ENCODE results near the gene FLNB. TPM values are rescaled to one million over a fixed set of nuclear protein-coding genes. Genes with fewer than 3 reads are reported as not detected.

The FLNB gene
- total RNA-seq, 1 donor: 274 TPM

DNA sequence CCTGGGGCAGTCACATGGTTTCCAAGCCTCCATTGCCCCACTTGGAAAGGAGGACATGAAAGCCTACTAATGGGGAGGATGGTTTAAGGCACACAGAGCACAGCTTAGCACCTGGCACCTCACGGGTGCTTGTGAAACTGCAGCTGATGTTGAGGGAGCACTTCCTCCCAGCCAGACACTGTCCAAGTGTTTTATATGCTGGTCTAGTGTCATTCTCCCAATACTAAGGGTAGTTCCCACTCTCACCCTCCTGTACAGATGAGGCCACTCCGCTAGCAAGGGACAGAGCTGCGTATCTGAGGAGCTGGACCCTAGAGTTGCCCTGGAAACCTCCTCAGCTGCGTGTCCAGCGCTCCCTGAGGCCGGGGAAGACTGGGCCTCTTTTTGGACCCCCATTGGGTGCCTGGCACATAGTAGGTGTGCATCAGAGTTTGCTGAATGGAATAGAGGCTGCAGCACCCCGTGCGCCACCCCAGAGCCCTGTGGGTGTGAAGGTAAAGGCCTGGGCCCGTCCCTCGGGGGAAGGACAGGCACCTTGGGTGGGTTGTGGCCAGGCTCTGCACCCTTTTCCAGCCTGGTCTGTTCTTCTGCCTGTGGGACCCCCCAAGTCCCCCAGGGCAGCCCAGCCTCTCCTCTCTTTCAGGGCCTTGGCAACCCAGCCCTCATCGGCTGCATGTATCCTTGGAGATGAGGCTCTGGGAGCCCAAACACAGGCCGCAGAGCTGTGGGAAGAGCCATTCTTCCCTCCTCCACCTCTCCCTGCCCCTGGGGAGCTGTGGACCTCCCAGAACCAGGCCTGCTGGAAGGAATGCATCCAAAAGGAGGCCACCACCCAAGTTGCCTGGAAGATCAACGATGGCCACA is 171.2 kb downstream of the FLNB start:
- Histone ChIP-seq H3K9me3 (ENCODE audit: low read depth, low read length) (no peaks in the 10 kb centered on the region), H3K4me1 (ENCODE audit: insufficient read depth, low read length) (peaks cover 15% of the 10 kb centered on the region), H2AFZ (ENCODE audit: low read length) (no peak overlapping the region), H3K4me2 (ENCODE audit: insufficient read depth, low read length) (no peak overlapping the region), H3K36me3 (ENCODE audit: insufficient read depth, low read length) (no peaks in the 10 kb centered on the region), H4K20me1 (ENCODE audit: insufficient read depth, low read length) (no peaks in the 10 kb centered on the region), H3K4me3 (ENCODE audit: insufficient read depth, low read length) (no peak overlapping the region), H3K79me2 (ENCODE audit: insufficient read depth, low read length) (no peaks in the 10 kb centered on the region), H3K27ac (ENCODE audit: low read depth, low read length) (no peak overlapping the region), H3K27me3 (ENCODE audit: insufficient read depth, low read length) (peaks cover 3% of the 10 kb centered on the region)
- DNase-seq (ENCODE audit: insufficient read length, low spot score, missing footprints): peak; percentile 5
- TF ChIP-seq, protein P1, sequence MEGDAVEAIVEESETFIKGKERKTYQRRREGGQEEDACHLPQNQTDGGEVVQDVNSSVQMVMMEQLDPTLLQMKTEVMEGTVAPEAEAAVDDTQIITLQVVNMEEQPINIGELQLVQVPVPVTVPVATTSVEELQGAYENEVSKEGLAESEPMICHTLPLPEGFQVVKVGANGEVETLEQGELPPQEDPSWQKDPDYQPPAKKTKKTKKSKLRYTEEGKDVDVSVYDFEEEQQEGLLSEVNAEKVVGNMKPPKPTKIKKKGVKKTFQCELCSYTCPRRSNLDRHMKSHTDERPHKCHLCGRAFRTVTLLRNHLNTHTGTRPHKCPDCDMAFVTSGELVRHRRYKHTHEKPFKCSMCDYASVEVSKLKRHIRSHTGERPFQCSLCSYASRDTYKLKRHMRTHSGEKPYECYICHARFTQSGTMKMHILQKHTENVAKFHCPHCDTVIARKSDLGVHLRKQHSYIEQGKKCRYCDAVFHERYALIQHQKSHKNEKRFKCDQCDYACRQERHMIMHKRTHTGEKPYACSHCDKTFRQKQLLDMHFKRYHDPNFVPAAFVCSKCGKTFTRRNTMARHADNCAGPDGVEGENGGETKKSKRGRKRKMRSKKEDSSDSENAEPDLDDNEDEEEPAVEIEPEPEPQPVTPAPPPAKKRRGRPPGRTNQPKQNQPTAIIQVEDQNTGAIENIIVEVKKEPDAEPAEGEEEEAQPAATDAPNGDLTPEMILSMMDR (IDR thresholded peaks at IDR 0.05; ENCODE audit: extremely low read depth, low read depth, low read length): no peak

DNA sequence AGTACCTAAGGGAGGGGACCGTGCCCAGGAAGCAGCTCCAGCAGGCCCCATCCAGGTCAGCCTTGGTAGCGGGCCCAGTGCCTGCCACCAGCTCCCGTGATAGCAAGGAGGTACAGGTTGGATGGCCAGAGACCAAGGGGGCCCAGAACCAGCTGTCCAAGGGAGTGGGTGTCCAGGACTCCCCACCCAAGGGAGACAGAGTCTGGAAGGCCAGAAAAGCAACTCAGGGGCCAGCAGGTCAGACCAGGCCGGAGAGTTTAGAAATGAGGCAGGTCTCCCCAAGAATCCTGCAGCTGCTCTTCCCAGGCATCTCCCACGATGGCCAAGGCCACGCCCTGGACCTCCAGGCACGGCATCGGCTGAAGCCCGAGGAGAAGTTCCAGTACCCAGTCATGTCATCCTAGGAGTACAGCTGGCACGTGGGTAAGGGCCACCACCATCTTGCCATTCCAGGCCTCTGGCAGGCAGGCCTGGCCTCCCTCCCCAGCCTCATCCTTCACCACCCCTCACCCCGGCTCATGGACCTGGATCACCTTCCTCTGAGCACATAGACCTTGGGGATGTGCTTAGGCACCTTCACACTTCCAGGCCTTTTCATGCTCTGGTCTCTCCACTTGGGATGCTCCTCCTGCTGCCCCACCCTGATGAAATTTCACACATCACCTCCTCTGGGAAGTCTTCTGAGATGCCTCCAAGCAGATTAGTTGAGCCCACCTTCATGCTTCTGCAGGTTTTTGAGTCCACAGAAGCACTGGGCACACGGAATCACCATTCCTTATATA is 172.1 kb downstream of the FLNB start:
- H2AFZ ChIP-seq (ENCODE audit: low read length): no peak overlapping the region
- H3K9me3 ChIP-seq (ENCODE audit: low read depth, low read length): no peaks in the 10 kb centered on the region
- no peaks in the 10 kb centered on the region for H3K36me3 ChIP-seq (ENCODE audit: insufficient read depth, low read length)
- no peak overlapping the region for H3K4me3 ChIP-seq (ENCODE audit: insufficient read depth, low read length)
- no peaks in the 10 kb centered on the region for H3K79me2 ChIP-seq (ENCODE audit: insufficient read depth, low read length)
- no peaks in the 10 kb centered on the region for H4K20me1 ChIP-seq (ENCODE audit: insufficient read depth, low read length)
- H3K27me3 ChIP-seq (ENCODE audit: insufficient read depth, low read length): peaks cover 3% of the 10 kb centered on the region
- TF ChIP-seq, protein P1 (IDR thresholded peaks at IDR 0.05; ENCODE audit: extremely low read depth, low read depth, low read length): no peak
- DNase-seq (ENCODE audit: insufficient read length, low spot score, missing footprints): peak; percentile 69
- H3K4me1 ChIP-seq (ENCODE audit: insufficient read depth, low read length): peaks cover 11% of the 10 kb centered on the region
- H3K27ac ChIP-seq (ENCODE audit: low read depth, low read length): no peak overlapping the region
- no peak overlapping the region for H3K4me2 ChIP-seq (ENCODE audit: insufficient read depth, low read length)

DNA sequence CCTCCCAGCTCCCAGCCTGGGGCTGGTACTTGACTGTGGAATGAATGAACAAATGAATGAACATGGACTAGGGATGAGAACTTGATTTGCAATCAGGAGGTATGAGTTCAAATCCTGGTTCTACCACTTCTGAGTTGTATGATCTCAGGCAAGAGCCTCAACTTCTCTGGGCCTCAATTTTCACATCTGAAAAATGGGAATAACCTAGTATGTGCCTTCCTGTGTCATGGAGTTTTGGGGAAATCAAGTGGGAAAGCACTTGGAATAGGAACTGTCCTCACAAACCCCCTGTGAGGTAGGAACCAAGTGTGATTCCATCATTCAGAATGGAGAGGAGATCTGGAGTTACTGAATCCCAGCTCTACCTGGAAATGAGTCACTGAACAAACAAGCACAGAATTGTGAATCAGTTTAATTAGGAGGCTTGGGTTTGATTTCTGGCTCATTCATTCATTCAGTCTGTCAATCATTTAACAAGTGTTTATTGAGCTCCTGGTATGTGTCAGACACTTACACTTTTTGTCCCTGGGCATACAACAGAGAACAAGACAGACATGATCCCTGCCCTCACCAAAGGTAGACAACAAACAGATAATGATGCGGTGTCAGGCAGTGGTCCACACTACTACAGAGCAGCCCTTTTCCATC is 172.8 kb downstream of the FLNB start:
- peaks cover 3% of the 10 kb centered on the region for H3K27me3 ChIP-seq (ENCODE audit: insufficient read depth, low read length)
- DNase-seq (ENCODE audit: insufficient read length, low spot score, missing footprints): no peak
- H3K36me3 ChIP-seq (ENCODE audit: insufficient read depth, low read length): no peaks in the 10 kb centered on the region
- no peaks in the 10 kb centered on the region for H3K79me2 ChIP-seq (ENCODE audit: insufficient read depth, low read length)
- H3K27ac ChIP-seq (ENCODE audit: low read depth, low read length): no peak overlapping the region
- TF ChIP-seq, protein P1 (IDR thresholded peaks at IDR 0.05; ENCODE audit: extremely low read depth, low read depth, low read length): no peak
- no peak overlapping the region for H3K4me3 ChIP-seq (ENCODE audit: insufficient read depth, low read length)
- H3K4me2 ChIP-seq (ENCODE audit: insufficient read depth, low read length): no peak overlapping the region
- no peaks in the 10 kb centered on the region for H3K9me3 ChIP-seq (ENCODE audit: low read depth, low read length)
- no peak overlapping the region for H2AFZ ChIP-seq (ENCODE audit: low read length)
- H3K4me1 ChIP-seq (ENCODE audit: insufficient read depth, low read length): peaks cover 6% of the 10 kb centered on the region
- H4K20me1 ChIP-seq (ENCODE audit: insufficient read depth, low read length): no peaks in the 10 kb centered on the region
